GM20431 (cell line): ENCODE measurements around the gene CX3CR1.

Experiments
- in situ Hi-C: fragments of 300-500 bp; cut with MseI, MboI; formaldehyde crosslinking; loops from one replicate; pipeline ENCODE4 v1.15.0; 2020; ENCODE audit warnings: low sequenced_read_pairs; ENCODE audit not compliant: unreplicated experiment

Gene CX3CR1

GRCh38 chr3:39294446-39295183 is 14.8 kb upstream of the CX3CR1 start:
- in situ Hi-C loops: loop anchor here (25.0 kb wide), 1 partner anchor 207 kb away; no protein-coding TSS in a partner anchor

GRCh38 chr3:39292961-39293360 is 13.1 kb upstream of the CX3CR1 start:
- in situ Hi-C loops: loop anchor here (25.0 kb wide), 1 partner anchor 206 kb away; no protein-coding TSS in a partner anchor

GRCh38 chr3:39291903-39292329 is 12.1 kb upstream of the CX3CR1 start:
- in situ Hi-C loops: loop anchor here (25.0 kb wide), 1 partner anchor 205 kb away; no protein-coding TSS in a partner anchor

GRCh38 chr3:39290255-39290654 is 10.4 kb upstream of the CX3CR1 start:
- in situ Hi-C loops: loop anchor here (25.0 kb wide), 1 partner anchor 203 kb away; no protein-coding TSS in a partner anchor

GRCh38 chr3:39289107-39289506 is 9.3 kb upstream of the CX3CR1 start:
- in situ Hi-C loops: loop anchor here (10.0 to 25.0 kb wide), 3 partner anchors 74 to 202 kb away; no protein-coding TSS in a partner anchor

GRCh38 chr3:39288300-39288808 is 8.5 kb upstream of the CX3CR1 start:
- in situ Hi-C loops: loop anchor here (10.0 to 25.0 kb wide), 3 partner anchors 74 to 201 kb away; no protein-coding TSS in a partner anchor

- in situ Hi-C loops: loop anchor here (10.0 to 25.0 kb wide), 3 partner anchors 73 to 200 kb away; no protein-coding TSS in a partner anchor
These were observed 7.7 kb upstream of the CX3CR1 start for GRCh38 chr3:39287216-39288164.

GRCh38 chr3:39286771-39287170 is 6.9 kb upstream of the CX3CR1 start:
- in situ Hi-C loops: loop anchor here (10.0 to 25.0 kb wide), 3 partner anchors 72 to 199 kb away; no protein-coding TSS in a partner anchor

- in situ Hi-C loops: loop anchor here (10.0 to 25.0 kb wide), 3 partner anchors 71 to 198 kb away; no protein-coding TSS in a partner anchor
These were observed 5.5 kb upstream of the CX3CR1 start for GRCh38 chr3:39285332-39285731.

GRCh38 chr3:39284457-39284881 is 4.6 kb upstream of the CX3CR1 start:
- in situ Hi-C loops: loop anchor here (10.0 to 25.0 kb wide), 3 partner anchors 70 to 197 kb away; no protein-coding TSS in a partner anchor

GRCh38 chr3:39282057-39282456 is 2.2 kb upstream of the CX3CR1 start:
- in situ Hi-C loops: loop anchor here (10.0 to 25.0 kb wide), 3 partner anchors 67 to 195 kb away; no protein-coding TSS in a partner anchor

- in situ Hi-C loops: loop anchor here (10.0 to 25.0 kb wide), 3 partner anchors 67 to 194 kb away; no protein-coding TSS in a partner anchor
These were observed 1.7 kb upstream of the CX3CR1 start for GRCh38 chr3:39281533-39281932.

- in situ Hi-C loops: loop anchor here (10.0 to 25.0 kb wide), 3 partner anchors 66 to 193 kb away; no protein-coding TSS in a partner anchor
These were observed 735 bp upstream of the CX3CR1 start for GRCh38 chr3:39280571-39280970.

GRCh38 chr3:39278616-39278935 is 1.3 kb downstream of the CX3CR1 start:
- in situ Hi-C loops: loop anchor here (25.0 kb wide), 1 partner anchor 191 kb away; no protein-coding TSS in a partner anchor

GRCh38 chr3:39277893-39278615 is 1.8 kb downstream of the CX3CR1 start:
- in situ Hi-C loops: loop anchor here (25.0 kb wide), 1 partner anchor 191 kb away; no protein-coding TSS in a partner anchor

GRCh38 chr3:39276746-39277145 is 3.1 kb downstream of the CX3CR1 start:
- in situ Hi-C loops: loop anchor here (25.0 kb wide), 1 partner anchor 189 kb away; no protein-coding TSS in a partner anchor

- in situ Hi-C loops: loop anchor here (25.0 kb wide), 1 partner anchor 189 kb away; no protein-coding TSS in a partner anchor
These were observed 3.8 kb downstream of the CX3CR1 start for GRCh38 chr3:39275963-39276593.

- in situ Hi-C loops: loop anchor here (25.0 kb wide), 1 partner anchor 188 kb away; no protein-coding TSS in a partner anchor
These were observed 4.8 kb downstream of the CX3CR1 start for GRCh38 chr3:39275052-39275451.
